GM18508 (cell line): ENCODE results near the gene LGALS3BP.

Experiments used
- ATAC-seq: cut with Tn5 transposase; IDR thresholded peaks from one replicate; pipeline ENCODE4 v1.9.1; 2021; ENCODE audit warnings: moderate number of reproducible peaks; ENCODE audit not compliant: insufficient read depth, unreplicated experiment

Gene LGALS3BP

DNA sequence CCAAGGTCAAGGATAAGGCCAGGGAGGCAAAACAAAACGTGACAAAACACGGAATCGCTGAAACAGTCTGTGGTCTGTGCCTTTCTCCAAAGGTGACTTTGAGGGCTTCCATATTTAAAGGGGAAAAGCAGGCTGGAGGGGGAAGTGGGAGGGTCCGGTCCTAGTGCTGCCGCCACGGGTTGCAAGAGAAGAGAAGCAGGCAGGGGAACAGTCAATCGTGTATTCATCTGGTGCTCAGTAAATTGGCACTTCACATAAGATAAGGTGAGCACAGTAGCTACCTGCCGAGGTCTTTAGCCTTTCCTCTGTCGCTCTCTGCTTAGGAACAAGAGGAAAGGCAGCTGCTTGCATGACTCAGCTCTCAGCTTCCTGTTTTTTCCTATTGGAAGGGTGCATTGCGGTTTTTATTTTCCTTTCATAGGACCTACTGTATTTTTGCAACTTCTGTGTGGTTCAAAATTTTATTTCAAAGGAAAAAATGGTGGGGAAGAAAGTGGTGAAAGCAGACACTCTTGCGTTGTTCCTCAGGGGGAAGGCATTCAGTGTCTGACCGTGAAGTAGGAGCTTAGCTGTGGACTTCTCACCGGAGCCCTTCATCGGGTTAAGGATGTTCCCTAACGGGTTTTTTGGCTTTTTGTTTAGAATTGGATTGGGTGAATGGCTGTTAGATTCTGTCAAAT is 7.1 kb upstream of the LGALS3BP start:
- no peak for ATAC-seq

DNA sequence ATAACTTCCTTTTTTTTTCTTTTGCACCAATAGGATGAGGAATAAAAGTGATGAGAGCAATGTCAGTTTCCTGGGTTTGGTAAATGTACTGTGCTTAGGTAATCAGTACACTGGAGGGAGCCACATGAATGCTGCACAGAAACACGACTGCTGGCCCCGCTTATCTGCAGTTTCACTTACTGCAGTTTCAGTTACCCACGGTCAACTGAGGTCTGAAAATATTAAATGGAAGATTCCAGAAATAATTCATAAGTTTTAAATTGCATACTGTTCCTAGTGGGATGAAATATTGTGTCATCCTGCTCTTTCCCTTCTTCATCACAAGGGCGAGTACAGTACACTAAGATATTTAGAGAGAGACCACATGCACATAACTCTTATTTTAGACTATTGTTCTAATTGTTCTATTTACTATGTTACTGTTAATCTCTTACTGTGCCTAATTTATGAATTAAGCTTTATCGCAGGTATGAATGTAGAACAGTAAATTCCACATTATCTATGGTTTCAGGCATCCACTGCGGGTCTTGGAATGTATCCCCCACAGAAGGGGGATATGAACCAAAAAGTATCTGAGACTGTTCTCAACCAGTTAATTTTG is 6.4 kb upstream of the LGALS3BP start:
- ATAC-seq, result no peak

DNA sequence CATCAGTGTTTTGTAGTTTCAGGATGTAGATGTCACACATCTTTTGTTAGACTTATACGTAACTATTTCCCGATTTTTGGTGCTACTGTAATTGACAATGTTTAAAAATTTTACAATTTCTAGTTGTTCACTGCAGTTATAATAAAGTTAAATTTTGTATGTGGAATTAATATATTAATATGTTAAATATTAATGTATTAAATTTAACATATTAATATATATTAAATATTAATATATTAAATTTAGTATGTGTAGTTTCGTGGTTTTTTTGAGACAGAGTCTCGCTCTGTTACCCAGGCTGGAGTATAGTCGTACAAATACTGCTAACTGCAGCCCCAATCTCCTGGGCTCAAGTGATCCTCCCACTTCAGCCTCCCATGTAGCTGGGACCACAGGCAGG is 5.7 kb upstream of the LGALS3BP start:
- ATAC-seq, result no peak

DNA sequence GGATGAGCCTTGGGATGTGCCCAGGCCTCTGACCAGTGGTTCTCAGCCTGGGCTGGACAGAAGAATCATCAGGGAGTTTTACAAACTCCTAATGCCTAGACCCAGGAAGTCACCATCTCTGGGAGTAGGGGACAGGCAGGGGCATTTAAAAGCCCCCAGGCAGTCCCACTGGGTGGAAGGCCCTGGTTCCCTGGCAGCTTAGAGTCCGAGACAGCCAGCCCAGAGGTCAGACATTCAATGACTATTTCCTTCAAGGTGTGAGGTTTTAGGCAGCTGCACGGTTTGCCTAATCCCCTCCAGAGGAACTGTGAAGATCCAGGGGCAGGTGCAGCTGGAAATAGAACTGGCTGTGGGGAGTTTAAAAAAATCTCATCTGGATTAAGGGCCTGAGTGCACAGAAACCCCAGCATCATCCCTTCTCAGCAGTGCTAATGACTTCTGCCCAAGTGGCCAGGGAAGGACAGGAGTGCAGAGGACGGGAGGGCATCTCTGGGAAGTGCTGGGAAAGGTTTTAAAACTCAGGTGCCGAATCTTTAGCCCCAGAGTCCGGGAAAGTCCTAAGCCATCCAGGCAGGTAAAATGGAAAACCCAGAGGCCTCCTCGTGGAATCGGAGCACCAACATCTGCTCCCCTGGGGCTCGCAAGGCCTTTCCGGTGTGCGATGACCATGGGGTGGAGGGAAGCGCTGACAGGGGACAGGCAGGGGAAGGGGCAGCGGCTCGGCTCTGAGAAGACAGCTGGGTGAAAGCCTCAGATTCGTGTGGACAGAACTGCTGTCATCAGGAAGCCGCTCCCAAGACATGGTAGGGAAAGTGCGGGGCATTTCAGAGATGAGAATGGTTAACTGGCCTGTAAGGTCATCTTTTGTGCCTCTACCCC is 1.5 kb upstream of the LGALS3BP start:
- ATAC-seq, result no peak

DNA sequence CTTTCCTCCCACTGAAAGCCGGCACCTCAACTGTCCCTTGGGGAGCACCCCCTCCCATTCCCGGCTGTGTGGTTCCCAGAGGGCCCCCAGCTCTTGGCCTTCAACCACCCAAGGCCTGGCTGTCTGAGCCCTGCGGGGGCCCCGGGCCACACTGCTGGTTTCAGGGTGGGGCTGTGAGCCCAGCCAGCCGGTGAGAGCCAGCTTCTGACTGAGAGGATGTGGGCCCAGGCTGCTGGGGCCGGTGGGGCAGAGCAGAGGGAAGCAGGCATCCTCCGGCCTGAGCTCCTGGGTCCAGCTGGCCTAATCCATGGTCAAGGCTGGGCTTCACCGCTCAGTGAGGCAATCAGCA is 875 bp upstream of the LGALS3BP start:
- ATAC-seq, result no peak

DNA sequence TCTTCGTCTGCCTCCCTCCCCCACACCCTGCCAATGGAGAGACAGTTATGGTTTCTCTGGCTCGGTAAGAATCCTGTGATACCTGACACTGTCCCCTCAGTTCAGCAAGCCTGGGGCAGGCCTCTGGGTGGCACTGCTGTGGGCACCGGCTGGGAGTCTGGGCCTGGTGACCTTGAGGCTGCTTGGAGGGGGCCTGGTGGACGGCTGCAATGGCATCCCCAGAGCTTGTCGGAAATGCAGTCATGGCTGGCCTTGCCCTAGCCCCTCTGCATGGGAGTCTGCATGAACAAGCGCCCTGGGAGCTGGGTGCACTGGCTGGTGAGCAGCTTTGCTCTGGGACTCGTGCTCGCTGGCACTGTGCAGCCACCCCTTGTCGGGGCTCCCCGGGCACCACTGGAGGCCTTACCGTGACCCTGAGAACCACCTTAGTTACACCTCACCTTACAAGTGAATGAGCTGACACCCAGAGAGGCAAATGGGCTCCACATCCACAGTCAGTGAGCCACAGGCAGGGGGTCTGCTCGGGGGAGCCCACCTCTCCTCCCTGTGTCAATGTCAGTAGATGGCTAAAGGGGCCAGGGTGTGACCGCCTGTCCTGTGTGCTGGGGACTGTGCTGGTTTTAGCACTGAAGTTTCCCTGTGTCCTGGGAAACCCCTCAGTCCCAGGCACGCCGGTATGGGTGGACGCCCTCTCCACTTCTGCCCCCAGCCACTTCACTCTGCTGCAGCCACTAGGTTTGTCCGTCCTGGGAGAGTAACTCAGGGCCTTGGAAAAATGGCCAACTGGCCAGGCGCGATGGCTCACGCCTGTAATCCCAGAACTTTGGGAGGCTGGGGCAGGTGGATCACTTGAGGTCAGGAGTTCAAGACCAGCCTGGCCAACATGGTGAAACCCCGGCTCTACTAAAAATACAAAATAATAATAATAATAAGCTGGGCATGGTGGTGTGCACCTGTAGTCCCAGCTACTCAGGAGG is 1.4 kb downstream of the LGALS3BP start:
- ATAC-seq, result no peak

DNA sequence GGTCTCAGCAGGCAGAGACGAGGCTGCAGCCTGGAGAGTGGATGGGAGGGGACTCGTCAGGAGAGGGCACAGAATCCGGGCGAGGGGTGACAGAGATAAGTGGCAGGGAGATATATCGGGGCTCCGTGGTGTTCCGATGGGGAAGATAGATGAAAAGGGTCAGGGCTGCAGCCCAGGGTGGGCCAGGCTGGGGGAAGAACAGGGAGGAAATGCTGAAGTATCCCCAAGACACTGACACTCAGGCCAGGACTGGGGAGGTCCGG is 2.1 kb downstream of the LGALS3BP start:
- ATAC-seq, result no peak

DNA sequence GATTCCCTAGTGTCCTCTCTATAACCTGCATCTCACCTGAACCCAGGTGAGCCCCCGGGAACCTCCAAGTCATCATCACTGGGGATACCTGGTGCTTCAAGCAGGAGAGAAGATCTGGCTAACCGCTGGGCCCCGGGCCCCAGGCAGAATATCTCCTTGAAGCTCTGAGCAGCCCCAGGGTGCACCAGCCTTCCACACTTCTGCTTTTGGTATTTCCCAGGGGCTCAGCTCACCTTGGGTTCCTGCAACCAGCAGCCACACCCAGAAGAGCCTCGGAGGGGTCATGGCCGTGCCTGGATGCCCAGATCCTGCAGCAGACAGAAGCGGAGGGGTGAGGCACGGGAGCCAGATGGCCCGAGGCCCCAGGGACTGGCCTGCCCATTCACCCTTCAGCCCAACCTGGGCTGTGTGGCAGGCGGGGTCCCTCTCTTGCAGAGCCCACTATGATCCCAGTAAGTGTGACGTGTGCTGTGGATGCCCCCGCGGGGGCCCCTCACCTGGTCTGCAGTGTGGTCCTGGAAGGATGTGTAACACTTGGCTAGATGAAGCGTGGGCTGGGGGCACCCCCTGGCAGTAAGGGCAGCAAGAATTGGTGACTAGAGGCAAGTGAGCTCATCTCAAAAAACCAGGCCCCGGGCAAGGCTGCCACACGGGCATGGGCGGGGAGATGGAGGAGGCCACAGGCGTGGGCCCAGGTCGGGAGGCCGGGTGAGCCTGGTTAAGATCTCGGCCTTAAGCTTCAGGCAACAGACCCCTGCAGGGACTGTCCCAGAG is 2.6 kb downstream of the LGALS3BP start:
- ATAC-seq, result no peak

DNA sequence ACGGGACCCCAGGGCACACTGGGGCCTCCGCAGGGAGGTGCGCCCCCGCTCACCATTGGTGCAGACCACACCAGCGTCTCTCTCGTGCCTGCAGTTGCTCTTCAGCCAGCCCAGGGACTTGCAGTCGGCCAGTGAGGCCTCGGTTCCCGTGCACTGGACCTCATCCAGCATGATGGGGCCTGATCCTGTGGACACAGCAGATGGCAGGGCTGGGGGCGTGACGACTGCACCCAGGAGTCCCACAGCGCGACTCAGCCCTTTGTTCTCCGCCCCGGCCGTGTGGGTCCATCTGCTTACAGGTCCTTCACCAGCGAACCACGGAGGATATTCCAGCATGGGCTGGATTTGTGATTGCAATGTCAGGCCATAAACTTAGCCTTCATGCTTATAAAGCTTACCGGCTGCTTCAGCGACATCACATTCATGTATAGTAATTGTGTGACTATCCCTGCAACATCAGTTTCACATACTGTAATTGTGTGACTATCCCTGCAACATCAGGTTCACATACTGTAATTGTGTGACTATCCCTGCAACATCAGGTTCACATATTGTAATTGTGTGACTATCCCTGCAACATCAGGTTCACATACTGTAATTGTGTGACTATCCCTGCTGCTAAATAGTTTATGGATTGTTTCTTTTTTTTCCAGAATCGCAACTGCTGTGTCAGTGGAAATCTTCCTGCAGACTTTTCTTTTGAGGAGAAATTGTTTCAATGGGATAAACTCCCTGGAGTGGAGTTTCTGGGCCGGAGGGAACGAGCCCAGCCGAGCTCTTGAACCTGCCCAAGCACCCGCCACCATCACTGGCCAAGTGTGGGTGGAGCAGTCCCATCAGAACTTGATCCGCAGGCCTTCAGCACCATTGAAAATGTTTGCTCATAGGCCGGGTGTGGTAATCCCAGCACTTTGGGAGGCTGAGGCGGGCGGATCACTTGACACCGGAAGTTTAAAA is 4.8 kb downstream of the LGALS3BP start:
- no peak for ATAC-seq

DNA sequence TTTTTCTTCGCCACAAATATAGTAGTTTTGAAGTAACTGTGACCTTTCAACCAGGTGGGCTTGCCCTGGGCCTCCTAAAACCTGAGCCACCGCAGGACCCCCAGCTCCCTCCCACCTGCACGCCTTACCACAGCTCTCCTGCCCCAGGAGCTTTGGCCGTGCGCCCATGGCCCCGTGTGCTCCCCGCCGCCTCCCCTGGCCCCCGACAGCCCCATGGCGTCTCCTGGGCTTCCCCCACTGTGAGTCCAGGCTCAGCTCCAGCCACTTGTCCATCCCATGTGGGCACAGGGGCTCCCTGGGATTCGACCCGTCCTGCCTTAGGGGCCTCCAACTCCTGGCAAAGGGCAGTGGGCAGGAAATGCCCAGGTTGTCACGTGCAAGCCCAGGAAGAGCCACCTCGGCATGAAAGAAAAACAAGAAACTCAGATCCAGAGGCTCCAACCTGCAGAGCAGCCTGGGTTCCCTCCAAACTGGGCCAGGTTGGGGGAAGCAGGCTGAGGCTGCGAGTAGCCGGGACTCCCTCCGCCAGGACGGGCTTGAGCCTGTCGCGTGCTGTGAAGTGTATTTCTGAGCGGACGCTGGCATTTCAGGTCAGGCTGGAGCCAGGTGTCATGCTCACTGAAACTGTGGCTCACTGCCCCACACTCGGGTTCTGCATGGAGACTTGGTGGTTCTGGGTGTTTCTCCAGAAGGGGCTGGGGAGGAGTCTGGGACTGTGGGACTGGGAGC is 5.8 kb downstream of the LGALS3BP start:
- no peak for ATAC-seq

DNA sequence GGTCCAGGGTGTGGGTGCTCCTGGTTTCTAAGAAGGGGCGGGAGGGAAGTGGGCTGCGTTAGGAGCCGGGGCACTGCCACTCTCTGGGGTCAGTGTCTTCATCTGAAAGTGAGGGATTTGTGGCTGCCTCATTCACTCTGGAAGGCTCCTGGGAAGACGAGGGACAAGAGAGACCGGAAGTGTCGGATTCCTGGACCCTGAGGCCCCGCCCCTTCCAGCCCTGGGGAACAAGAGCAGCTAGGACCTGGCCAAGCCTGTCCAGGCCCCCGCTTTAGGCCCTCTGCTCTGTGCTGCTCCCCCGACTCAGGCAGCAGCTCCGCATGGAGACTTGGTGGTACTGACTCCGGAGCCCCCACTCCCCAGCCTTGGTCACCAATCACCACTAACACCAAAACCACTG is 6.5 kb downstream of the LGALS3BP start:
- no peak for ATAC-seq

DNA sequence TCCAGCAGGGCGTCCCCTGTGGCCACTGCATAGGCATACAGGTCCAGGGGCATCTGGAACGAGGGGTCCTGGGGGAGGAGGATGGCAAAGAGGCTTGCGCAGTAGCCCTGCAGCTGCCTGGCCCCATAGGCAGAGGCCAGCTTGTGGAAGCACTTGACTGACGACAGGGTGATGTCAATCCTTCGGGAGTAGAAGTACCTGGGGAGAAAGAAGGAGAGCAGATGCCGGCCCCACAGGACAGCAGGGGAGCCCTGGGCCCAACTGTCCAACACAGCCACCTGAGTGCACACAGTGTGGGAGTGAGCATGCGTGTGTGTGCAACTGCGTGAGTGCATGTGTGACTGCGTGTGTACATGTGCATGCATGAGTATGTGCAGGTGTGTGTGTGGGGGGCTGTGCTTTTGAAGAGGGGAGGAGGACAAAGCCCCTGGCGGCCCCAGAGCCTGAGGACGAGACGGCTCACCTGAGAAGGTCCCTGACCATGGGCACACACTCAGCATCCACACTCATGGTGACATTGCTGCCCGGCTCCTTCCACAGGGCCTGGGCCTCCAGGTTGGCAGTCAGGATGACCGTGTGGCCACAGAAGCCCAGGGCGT is 7.1 kb downstream of the LGALS3BP start:
- ATAC-seq, result no peak

DNA sequence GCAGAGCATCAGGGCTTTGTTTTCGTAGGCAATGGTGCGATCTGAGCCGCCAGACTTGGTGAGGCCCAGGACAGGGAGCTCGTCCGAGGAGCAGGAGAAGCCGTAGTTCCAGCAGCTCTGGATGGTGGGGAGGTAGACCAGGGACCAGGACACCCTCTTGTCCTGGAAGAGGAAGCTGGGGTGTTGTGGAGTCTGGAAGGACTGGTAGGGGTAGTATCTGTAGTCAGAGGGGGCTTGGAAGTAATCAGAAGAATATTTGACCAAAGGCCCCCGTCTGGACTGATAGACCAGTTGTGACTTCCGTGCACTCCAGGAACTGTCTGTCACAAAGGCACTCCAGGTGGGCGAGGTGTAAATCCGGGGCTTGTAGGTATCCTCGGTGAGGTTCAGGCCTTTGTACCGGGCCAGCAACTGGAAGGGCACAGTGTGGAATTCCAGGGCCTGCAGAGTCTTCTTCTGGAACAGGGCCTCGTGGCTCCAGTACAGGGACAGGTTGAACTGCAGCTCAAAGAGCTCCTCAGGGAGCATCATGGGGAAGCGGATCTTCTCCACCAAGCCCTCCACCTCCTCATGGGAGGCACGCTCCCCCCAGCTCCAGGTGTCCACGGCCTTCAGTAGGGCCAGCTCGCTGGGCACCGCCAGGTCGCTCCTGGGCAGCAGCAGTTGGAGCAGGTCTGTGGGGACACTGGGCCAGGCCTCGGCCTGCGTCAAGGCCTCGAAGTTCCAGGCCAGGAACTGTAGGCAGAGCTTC is 7.8 kb downstream of the LGALS3BP start:
- no peak for ATAC-seq

DNA sequence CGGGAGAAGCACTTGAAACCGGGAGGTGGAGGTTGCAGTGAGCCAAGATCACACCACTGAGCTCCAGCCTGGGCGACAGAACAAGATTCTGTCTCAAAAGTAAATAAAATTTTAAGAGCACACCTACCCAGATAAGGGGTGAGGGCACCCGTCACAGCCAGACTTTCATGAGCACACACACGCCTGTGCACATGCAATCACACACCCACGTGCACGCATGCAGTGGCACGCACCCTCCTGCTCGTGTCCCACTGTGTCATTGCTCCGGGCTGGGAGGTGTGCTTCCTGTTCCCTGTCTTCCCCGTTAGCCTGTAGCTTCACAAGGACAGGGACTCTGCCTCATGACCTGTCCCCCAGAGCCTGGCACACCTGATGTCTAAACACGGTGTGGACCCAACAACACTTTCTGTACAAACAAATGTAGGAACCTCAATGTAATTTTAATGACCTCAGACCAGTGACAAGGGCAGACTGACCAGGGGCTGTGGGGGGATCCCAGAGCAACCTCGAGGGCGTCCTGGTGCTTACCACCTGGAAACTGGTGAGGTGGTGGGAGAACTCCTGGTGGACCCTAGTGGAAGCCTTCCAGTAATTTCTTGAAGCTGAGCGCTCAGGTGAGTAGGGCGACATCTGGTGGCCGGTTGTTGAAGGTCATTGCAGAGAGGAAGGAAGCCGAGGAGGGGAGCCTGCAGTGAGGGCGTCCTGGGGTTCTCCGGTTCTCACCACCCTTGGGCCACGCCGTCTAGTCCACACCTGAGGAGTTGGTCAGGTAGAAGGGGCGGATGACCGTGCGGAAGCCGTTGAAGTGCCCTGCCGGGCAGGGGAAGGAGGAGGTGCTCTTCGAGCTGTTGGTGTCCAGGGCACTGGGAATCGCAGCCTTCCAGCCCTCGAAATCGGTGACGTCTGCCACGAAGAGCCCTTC is 8.6 kb downstream of the LGALS3BP start:
- ATAC-seq, result no peak

DNA sequence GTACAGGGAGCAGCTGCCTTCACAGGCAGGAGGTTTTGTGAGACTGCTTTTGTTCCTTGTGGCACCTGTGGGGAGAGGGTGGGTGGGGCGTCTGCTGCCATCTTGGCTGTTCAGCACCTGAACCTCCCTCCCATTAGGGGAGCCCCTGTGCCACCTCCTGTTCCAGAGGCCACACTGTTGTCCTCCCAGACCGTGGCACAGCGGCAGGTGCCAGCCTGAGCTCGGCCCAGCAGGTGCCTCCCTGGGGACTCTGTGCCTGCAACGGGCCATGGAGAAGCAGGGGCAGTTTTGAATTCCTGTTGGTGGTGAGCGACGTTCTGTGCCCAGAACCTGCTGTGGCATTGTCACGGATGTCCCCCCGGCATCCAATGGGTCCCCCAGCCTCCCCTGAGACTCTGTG is 9.9 kb downstream of the LGALS3BP start:
- ATAC-seq, result no peak

DNA sequence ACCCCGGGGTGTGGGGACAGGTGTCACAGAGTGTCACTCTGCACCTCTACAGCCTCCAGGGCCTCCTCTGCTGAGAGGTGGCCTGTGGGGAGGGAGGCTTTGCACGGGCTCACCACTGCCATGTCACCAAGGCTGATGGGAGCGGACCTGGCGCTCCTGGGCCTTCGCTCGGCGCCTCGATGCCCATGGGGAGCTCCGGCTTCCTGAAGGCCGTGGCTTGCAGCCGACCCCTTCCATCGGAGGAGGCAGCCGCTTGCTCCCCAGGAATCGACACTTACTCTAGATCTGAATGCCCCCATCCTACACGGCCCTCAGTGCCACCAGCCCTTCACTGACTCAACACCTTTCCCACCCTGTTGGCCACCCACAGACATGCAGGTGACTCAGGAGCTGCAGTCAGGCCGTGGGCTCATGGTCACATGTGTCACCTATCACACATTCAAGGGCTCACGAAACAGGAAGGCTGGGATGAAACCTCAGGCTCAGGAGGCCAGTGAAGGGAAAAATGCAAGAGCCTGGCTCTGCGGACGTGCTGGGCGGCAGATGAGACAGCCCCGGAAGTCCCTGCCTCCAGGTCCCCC is 11.9 kb downstream of the LGALS3BP start:
- no peak for ATAC-seq
